CD14-positive monocyte (primary cell): ENCODE measurements around the gene PLCB1. TPM values are rescaled to one million over a fixed set of nuclear protein-coding genes. Genes with fewer than 3 reads are reported as not detected.

Source experiments
- DNase-seq, 3 donors: peaks; one replicate each; pipeline ENCODE4 v3.0.0-alpha.2; 2011 to 2022
- H2AFZ ChIP-seq: 2 replicates; pipeline ENCODE4 v1.6.0; 2012; ENCODE audit warnings: mild to moderate bottlenecking, low read depth, low read length, inconsistent platforms; ENCODE audit not compliant: insufficient read depth, poor library complexity, severe bottlenecking
- H3K27ac ChIP-seq, 2 donors: 1 replicate in 1 of 2; 2 replicates in 1 of 2; pipeline ENCODE4 v1.5.1; 2012 to 2013; ENCODE audit warnings: low read length in 2 of 2, control low read depth in 1 of 2, inconsistent platforms in 1 of 2, low read depth in 1 of 2, mild to moderate bottlenecking in 1 of 2
- H3K27me3 ChIP-seq, 2 donors: one replicate each; pipeline versions ENCODE4 v1.6.0 to v1.6.1; 2011 to 2013; ENCODE audit warnings: low read length in 2 of 2; ENCODE audit not compliant: control insufficient read depth in 2 of 2, insufficient read depth in 2 of 2
- H3K36me3 ChIP-seq, 2 donors: replicated peaks in 1 of 2; 1 replicate in 1 of 2; 2 replicates in 1 of 2; pipeline versions ENCODE4 v1.5.1 to v1.6.1; 2012 to 2013; ENCODE audit warnings: low read length in 2 of 2, control low read depth in 1 of 2, inconsistent platforms in 1 of 2, mild to moderate bottlenecking in 1 of 2; ENCODE audit not compliant: insufficient read depth in 2 of 2, control insufficient read depth in 1 of 2
- H3K4me1 ChIP-seq, 2 donors: 1 replicate in 1 of 2; 2 replicates in 1 of 2; pipeline versions ENCODE4 v1.5.1 to v1.6.1; 2012 to 2013; ENCODE audit warnings: low read length in 2 of 2, control low read depth in 1 of 2, inconsistent platforms in 1 of 2, mild to moderate bottlenecking in 1 of 2, moderate library complexity in 1 of 2; ENCODE audit not compliant: insufficient read depth in 2 of 2, control insufficient read depth in 1 of 2
- H3K4me2 ChIP-seq: replicated peaks from 2 replicates; pipeline ENCODE3; 2012; ENCODE audit warnings: low read length, moderate library complexity, mild to moderate bottlenecking; ENCODE audit not compliant: poor library complexity, severe bottlenecking; ENCODE audit errors: extremely low read depth
- H3K4me3 ChIP-seq, 3 experiments: fragments of 200-600 bp in 1 of 3; sonication (generic) in 1 of 3; replicated peaks in 1 of 3; 1 replicate in 2 of 3; 2 replicates in 1 of 3; pipeline ENCODE4 v1.5.1; 2011 to 2013; ENCODE audit warnings: low read length in 3 of 3, mild to moderate bottlenecking in 3 of 3, control low read depth in 2 of 3, low read depth in 2 of 3, inconsistent platforms in 1 of 3, moderate library complexity in 1 of 3
- H3K79me2 ChIP-seq: 2 replicates; pipeline ENCODE4 v1.6.0; 2012; ENCODE audit warnings: mild to moderate bottlenecking, control low read depth, inconsistent platforms, low read length, moderate library complexity; ENCODE audit not compliant: insufficient read depth
- H3K9ac ChIP-seq: 2 replicates; pipeline ENCODE4 v1.6.0; 2017; ENCODE audit warnings: low read length, mild to moderate bottlenecking; ENCODE audit not compliant: insufficient read depth, poor library complexity, severe bottlenecking
- H3K9me3 ChIP-seq, 2 donors: replicated peaks in 1 of 2; 1 replicate in 1 of 2; 2 replicates in 1 of 2; pipeline versions ENCODE4 v1.5.1 to v1.6.1; 2012 to 2013; ENCODE audit warnings: low read length in 2 of 2, control low read depth in 1 of 2; ENCODE audit not compliant: control insufficient read depth in 1 of 2, insufficient read depth in 1 of 2
- H4K20me1 ChIP-seq: 2 replicates; pipeline ENCODE4 v1.6.0; 2012; ENCODE audit warnings: mild to moderate bottlenecking, low read length, control low read depth, moderate library complexity; ENCODE audit not compliant: insufficient read depth
- H3K27ac Mint-ChIP-seq, 7 donors: one replicate each; pipeline ENCODE4 v1.8.0; 2020; ENCODE audit warnings: mild to moderate bottlenecking in 7 of 7, mixed read lengths in 7 of 7, moderate library complexity in 6 of 7, inconsistent platforms in 2 of 7
- H3K27me3 Mint-ChIP-seq, 3 donors: one replicate each; pipeline ENCODE4 v1.8.0; 2021 to 2022; ENCODE audit warnings: low read depth in 3 of 3, mild to moderate bottlenecking in 3 of 3, mixed read lengths in 3 of 3, moderate library complexity in 3 of 3, inconsistent platforms in 1 of 3
- H3K36me3 Mint-ChIP-seq, 2 donors: one replicate each; pipeline ENCODE4 v1.8.0; 2020; ENCODE audit warnings: mixed read lengths in 2 of 2, inconsistent platforms in 1 of 2, mild to moderate bottlenecking in 1 of 2
- H3K4me1 Mint-ChIP-seq: one replicate; pipeline ENCODE4 v1.8.0; 2020; ENCODE audit warnings: mild to moderate bottlenecking, mixed read lengths
- H3K4me3 Mint-ChIP-seq, 2 donors: one replicate each; pipeline ENCODE4 v1.8.0; 2020; ENCODE audit warnings: mild to moderate bottlenecking in 2 of 2, mixed read lengths in 2 of 2, moderate library complexity in 1 of 2
- H3K9me3 Mint-ChIP-seq, 7 donors: one replicate each; pipeline ENCODE4 v1.8.0; 2020 to 2022; ENCODE audit warnings: mixed read lengths in 7 of 7, mild to moderate bottlenecking in 6 of 7, moderate library complexity in 6 of 7, inconsistent platforms in 2 of 7
- CTCF ChIP-seq: fragments of 200-600 bp; IDR thresholded peaks from one replicate; pipeline ENCODE4 v1.8.0; 2022; ENCODE audit warnings: antibody characterized with exemption, mild to moderate bottlenecking
- WGBS: methylation state at CpG from one replicate; pipeline ENCODE4 v1.1.5; 2013; ENCODE audit warnings: missing lambda C conversion rate; ENCODE audit not compliant: insufficient coverage; 5-methylcytosine and 5-hydroxymethylcytosine counted together
- intact Hi-C, 2 donors: fragments of 100-400 bp; cut with micrococcal nuclease; formaldehyde crosslinking; loops; one replicate each; pipeline versions ENCODE4 v1.15.0 to v1.15.1; 2023
- polyA plus RNA-seq, 3 donors: library from polyadenylated mRNA; depleted of rRNA in 1 of 3; unstranded in 2 of 3; stranded (reverse) in 1 of 3; fragments of 300-500 nt in 2 of 3; fragments of >200 nt in 1 of 3; fragmentation: Illumina TruSeq in 2 of 3; gene quantifications; 1 replicate in 2 of 3; 2 replicates in 1 of 3; pipeline ENCODE4 v1.2.3, GENCODE V29; 2012 to 2021

Gene PLCB1
- polyA plus RNA-seq, 3 donors, result 8.6 to 16.4 (median 13.2) TPM

GRCh38 chr20:8228315-8228714 lies 96.2 kb downstream of the PLCB1 start:
- Mint-ChIP-seq H3K4me3 (no peak overlapping the region), H3K36me3 (peaks cover 3 to 6% of the 10 kb centered on the region in 2 donors), H3K4me1 (peaks cover 12% of the 10 kb centered on the region), H3K9me3 (peaks cover 0 to 2% (median 0%) of the 10 kb centered on the region in 7 donors), H3K27me3 (no peaks in the 10 kb centered on the region), H3K27ac (peak overlapping the region in 1 of 7 donors; percentile 64)
- Histone ChIP-seq H3K27me3 (no peaks in the 10 kb centered on the region), H4K20me1 (peaks cover 31% of the 10 kb centered on the region), H3K4me1 (no peaks in the 10 kb centered on the region), H3K9me3 (no peaks in the 10 kb centered on the region), H3K4me3 (no peak overlapping the region), H3K4me2 (no peak overlapping the region), H3K79me2 (no peaks in the 10 kb centered on the region), H2AFZ (no peak overlapping the region), H3K27ac (no peak overlapping the region), H3K9ac (no peak overlapping the region), H3K36me3 (no peaks in the 10 kb centered on the region)
- 94% methylated on average over 2 of the region's 3 CpGs for WGBS
- no peak for DNase-seq
- TF ChIP-seq CTCF, result no peak
- intact Hi-C loops, result no loop called here

GRCh38 chr20:8229090-8229489 lies 97.0 kb downstream of the PLCB1 start:
- no peak overlapping the region for H3K27ac ChIP-seq
- no peak for TF ChIP-seq CTCF
- no CpG with 5 or more reads among the region's 1 CpG for WGBS

More at GRCh38 chr20:8229090-8229489, 97.0 kb downstream of the PLCB1 start:
- Mint-ChIP-seq H3K36me3 (peaks cover 3 to 6% of the 10 kb centered on the region in 2 donors), H3K9me3 (peaks cover 0 to 2% (median 0%) of the 10 kb centered on the region in 7 donors), H3K27me3 (no peaks in the 10 kb centered on the region), H3K27ac (no peak overlapping the region), H3K4me1 (peaks cover 12% of the 10 kb centered on the region), H3K4me3 (no peak overlapping the region)
- Histone ChIP-seq H3K4me2 (no peak overlapping the region), H3K9me3 (no peaks in the 10 kb centered on the region), H2AFZ (no peak overlapping the region), H4K20me1 (peaks cover 27% of the 10 kb centered on the region), H3K36me3 (no peaks in the 10 kb centered on the region), H3K79me2 (peaks cover 8% of the 10 kb centered on the region), H3K4me1 (no peaks in the 10 kb centered on the region), H3K4me3 (no peak overlapping the region), H3K9ac (no peak overlapping the region), H3K27me3 (no peaks in the 10 kb centered on the region)
- no peak for DNase-seq
- intact Hi-C loops, result no loop called here
